A549 treated with Hydrocortisone at 1 μM for 4 hours (cell line): ENCODE measurements around the gene PPP4R4. TPM values are rescaled to one million over a fixed set of nuclear protein-coding genes. Genes with fewer than 3 reads are reported as not detected.

ENCODE experiments used
- total RNA-seq: library from RNA; stranded (reverse); fragments of 200-300 nt; extraction: Qiagen RNA extraction; gene quantifications from 5 replicates; pipeline ENCODE4 v1.2.3, GENCODE V29; 2022

Gene PPP4R4, protein sequence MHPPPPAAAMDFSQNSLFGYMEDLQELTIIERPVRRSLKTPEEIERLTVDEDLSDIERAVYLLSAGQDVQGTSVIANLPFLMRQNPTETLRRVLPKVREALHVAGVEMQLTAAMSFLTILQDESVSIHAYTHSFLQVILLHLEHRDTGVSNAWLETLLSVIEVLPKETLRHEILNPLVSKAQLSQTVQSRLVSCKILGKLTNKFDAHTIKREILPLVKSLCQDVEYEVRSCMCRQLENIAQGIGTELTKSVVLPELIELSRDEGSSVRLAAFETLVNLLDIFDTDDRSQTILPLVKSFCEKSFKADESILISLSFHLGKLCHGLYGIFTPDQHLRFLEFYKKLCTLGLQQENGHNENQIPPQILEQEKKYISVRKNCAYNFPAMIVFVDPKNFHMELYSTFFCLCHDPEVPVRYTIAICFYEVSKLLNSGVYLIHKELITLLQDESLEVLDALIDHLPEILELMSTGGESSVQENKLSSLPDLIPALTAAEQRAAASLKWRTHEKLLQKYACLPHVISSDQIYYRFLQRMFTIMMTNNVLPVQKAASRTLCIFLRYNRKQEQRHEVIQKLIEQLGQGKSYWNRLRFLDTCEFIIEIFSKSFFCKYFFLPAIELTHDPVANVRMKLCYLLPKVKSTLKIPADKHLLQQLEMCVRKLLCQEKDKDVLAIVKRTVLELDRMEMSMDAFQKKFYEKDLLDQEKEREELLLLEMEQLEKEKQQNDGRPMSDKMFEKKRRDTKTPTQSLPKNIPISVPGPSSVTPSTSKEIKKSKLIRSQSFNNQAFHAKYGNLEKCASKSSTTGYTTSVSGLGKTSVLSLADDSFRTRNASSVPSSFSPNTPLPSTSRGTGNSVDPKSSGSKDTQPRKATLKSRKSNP
- total RNA-seq, result 0.29 to 0.59 TPM (median 0.30 TPM) in 5 replicates

DNA sequence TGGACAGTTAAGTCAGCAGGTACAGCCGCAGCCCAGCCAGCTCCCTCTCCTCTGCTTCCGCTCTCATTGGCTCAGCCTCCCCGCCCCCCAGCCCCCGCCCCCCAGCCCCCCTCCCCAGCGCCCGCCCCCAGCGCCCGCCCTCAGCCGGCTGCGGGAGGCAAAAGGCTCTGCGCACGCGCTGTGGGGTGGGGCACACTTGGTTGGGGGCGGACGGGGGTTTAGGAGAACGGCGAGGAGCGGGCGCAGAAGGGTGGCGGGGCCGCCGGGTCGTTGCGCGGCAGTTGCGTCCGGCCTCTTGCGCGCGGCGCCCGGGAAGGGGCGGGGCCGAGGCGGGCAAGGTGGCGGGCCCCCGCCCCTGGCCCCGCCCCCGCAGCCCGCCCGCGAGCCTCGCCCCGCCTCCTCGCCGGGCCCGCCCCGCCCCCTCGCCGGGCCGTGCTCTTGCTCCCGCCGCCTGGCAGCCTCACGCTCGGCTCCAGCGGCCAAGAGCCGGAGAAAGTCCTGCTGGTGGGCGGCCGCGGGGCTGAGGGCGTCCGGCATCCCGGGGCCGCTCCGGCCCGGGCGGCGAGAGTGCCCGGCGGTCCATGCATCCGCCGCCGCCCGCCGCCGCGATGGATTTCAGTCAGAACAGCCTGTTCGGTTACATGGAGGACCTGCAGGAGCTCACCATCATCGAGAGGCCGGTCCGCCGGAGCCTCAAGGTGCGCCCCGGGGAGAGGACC is at the start of gene PPP4R4:
Gene PPP4R4 (plus strand): TSS at position 438 of the 719 bp plus-strand sequence. CDS start 144 bp downstream, at position 582.

DNA sequence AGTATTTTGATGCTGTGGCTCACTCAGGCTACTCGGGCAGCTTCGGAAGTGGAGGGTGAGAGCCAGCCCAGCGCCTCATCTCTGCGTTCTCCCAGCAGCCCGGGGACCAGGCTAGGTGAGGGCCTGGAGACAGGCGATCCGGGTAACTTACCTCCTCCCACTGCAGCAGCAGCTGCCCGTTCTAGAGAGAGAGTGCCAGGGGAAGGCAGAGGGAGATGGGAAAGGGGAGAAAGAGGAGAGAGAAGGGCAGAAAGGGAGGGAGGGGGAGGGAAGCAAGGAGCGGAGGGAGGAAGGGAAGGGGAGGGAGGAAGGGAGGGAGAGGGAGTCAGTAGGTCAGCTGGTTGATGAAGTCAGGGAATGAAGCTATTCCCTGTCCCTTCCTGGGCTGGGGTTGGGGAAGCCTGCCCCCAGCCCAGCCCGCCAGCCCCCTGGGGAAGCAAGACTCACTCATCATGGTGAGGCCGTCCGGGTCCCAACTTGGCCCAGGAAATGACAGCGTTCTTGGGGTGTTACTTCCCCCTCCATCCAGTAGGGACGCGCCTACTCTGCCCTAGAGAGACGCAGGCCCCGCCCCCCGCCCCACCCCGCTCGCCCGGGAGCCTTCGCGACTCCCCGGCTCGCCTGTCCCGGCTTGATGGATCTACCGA is 44.9 kb upstream of the PPP4R4 start, which contains the start of gene IFI27L2:
Gene IFI27L2 (minus strand): TSS at position 494 of the 647 bp plus-strand sequence. CDS start 40 bp downstream, at position 454.

DNA sequence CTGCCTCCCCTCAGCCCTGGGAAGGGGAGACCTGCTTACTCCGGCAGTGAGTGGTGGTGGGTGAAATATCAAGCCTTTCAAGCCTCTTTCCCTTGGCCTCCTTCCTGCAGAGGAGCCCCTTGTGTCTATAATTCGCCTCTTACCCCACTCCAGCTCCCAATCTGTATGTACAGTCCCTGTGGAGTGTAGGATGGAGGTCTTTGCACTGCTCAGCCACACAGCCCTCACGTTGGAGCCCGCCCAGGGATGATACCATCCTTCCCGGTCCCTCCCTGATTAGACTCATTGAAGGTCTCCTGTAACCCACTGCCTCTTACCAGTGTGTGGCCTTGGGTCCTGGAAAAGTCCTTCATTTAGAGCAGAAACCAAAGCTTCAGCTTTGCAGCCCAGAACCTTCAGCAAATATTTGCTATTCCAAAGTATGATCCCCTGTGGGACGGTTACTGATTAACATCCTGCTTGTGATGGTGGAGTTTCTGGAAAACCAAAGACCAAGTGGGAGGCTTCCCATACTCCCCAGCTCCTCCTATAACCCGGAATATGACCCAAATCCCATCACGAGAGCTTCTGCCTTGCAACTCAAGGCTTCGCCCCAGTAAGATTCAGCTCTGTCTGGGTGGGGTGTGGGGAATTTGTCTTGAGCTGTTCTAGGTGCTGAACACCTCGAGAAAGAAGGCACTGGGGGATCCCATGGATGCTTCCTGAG is 118.9 kb downstream of the PPP4R4 start, which contains the start of gene SERPINA10:
Gene SERPINA10 (minus strand): TSS at position 397 of the 706 bp plus-strand sequence. CDS start 2,675 bp downstream, outside the sequence.

DNA sequence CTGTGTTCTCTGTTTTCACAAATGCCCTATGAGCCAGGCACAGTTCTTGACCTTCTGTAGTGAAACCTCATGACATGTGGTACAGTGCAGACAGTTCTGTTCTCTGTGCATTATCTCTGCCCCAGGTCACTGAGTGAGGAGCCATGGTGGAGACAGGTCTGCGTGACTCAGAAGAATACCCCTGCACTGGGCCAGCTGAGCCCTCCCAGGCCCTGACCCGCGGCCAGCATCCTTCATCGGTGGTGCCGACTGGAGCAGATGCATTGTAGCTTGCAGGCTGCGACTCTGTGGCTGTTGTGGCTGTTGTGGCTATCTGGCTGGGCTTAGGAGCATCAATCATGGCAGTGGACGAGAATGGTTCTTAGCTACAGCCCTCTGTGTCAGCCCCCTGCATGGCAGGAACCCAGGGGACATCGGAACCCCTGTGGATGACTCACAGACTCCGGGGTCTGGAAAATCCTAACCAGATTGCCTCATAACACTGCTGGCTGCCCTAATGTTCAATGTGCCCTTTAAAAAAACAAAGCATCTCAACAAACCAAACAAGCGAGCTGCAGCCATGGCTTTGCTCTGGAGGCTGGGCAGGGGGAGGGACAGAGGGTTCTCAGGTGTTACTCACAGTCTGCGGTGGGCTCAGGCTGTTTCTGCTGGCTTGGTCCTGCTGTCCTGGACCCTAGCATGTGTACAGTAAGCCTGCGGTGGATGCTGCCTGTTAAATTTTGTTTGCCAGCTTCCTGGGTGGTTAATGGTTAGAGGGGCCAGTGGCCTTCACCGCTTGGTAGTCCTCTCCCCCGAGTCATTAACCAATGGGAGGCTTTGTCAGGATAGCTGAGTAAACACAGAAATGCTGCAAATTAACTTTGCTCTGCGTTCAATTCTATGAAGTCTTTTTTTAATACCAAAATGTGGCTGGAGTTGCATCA is 148.8 kb downstream of the PPP4R4 start, which contains the start of gene SERPINA6:
Gene SERPINA6 (minus strand): TSS at position 689 of the 923 bp plus-strand sequence. CDS start 8,688 bp downstream, outside the sequence.

Other genes starting within 250 kb of the PPP4R4 start
- gene FAM181A, start 247.0 kb upstream of the PPP4R4 start, total RNA-seq, result not detected in 5 replicates
- gene ASB2, start 197.8 kb upstream of the PPP4R4 start, total RNA-seq, result 0.28 to 0.91 TPM (median 0.59 TPM) in 5 replicates
- not detected in 5 replicates for gene CCDC197, start 177.0 kb upstream of the PPP4R4 start, total RNA-seq
- 2.7 to 3.9 TPM (median 3.0 TPM) in 5 replicates for gene OTUB2, start 148.0 kb upstream of the PPP4R4 start, total RNA-seq
- gene DDX24, start 93.1 kb upstream of the PPP4R4 start, total RNA-seq, result 169 to 176 TPM (median 173 TPM) in 5 replicates
- 18.8 to 21.4 TPM (median 19.4 TPM) in 5 replicates for gene IFI27L1, start 93.0 kb upstream of the PPP4R4 start, total RNA-seq
- 0.40 to 1.6 TPM (median 1.3 TPM) in 5 replicates for gene IFI27, start 63.6 kb upstream of the PPP4R4 start, total RNA-seq
- 48.8 to 58.4 TPM (median 51.5 TPM) in 5 replicates for gene IFI27L2, start 44.7 kb upstream of the PPP4R4 start, total RNA-seq
- gene SERPINA10, start 118.9 kb downstream of the PPP4R4 start, total RNA-seq, result 0.05 TPM in 1 of 5 replicates, not detected in the others
- gene SERPINA6, start 149.0 kb downstream of the PPP4R4 start, total RNA-seq, result 0.92 to 1.4 TPM (median 1.2 TPM) in 5 replicates
- gene SERPINA2, start 192.4 kb downstream of the PPP4R4 start, total RNA-seq, result not detected in 5 replicates
- gene SERPINA1, start 214.3 kb downstream of the PPP4R4 start, total RNA-seq, result 1.2 to 2.2 TPM (median 1.9 TPM) in 5 replicates